HG03571 (cell line): ENCODE results near the gene KCNH1.

ENCODE experiments used
- ATAC-seq: cut with Tn5 transposase; IDR thresholded peaks from one replicate; pipeline ENCODE4 v1.9.1; 2021; ENCODE audit not compliant: unreplicated experiment

Gene KCNH1

DNA sequence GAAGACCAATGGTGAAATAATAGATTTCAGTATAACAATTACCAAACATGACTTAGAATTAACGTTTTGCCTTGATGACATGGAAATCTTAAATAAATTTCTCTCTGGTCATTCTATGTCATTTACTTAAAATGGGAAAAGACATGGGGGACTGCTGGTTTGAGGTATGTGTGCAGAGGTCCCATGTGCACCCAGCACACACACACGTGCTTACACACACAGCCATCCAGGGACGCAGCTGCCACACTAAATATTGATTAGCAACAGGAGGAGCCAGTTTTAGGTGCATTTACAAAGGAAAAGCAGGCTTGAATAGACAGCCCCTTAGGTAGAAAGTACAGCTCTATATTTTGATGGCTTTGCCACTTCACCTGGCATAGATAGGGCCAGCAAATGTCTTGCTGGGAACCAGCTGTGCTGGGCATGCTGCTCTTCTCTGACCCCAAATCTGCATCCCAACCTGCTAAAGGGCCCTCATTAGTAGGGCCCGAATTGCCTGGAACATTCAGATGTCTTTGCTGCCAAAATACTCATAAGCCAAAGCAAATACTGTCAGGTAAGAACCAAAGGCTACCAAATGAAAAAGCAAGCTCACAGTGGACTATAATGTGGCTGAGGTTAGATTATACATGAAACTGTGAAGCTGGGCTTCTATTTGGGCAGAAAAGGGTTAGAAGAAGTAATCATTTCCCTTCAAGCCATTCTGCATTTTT, 405.4 kb downstream of the KCNH1 start:
- no peak for ATAC-seq

DNA sequence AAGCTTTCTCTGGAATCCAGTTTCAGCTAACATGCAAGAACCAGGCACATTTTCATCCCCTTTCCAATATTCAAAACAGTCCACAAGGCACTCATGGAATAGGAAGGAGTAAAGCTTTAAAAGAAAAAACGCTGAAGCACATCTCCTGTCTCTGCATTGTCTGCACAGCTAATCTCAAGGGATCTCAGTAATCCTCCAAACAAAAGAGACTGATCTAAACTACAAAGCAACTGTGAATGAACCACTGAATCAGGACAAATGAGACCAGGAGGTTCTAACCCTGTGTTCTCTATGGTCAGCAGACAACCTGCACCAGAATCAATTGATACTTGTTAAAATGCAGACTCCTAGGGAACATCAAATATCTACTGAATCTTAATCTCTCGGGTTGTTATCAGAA, 406.2 kb downstream of the KCNH1 start:
- no peak for ATAC-seq

DNA sequence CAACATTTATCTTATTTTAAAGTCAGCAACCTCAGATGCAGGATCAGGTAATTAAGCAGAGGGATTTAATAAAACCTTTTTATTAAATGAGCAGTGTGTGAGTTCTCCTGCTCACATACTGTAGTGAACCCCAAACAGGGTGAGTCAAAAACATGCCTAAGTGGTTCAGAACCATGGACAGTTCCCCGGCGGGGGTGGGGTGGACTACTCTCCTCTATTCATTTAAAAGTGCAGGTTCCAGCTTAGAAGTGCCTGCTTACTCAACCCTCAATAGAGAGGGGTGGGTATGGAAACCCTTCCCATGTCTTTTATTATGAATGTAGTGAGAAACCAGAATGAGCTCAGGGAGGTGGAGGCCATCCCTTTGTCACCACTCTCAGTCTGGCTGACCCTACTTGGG, 407.3 kb downstream of the KCNH1 start:
- no peak for ATAC-seq

DNA sequence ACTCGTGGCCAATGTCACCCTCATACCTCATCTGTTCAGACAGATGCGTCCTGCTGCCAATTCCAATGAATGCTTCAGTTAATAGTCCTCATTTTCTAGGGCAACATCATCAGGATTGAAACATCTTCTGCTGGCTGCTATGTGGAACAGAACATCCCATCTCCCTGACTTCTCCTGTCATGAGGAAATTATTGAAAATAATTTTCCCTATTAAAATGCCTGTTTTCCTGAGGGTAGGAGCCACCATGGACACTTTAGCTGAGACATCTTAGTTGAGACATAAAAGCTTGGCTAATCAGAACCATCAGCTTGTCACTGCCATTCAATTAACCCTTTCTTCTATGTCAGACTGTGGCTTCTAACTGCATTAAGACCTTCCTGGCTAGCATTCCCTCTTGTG, 409.2 kb downstream of the KCNH1 start:
- no peak for ATAC-seq

DNA sequence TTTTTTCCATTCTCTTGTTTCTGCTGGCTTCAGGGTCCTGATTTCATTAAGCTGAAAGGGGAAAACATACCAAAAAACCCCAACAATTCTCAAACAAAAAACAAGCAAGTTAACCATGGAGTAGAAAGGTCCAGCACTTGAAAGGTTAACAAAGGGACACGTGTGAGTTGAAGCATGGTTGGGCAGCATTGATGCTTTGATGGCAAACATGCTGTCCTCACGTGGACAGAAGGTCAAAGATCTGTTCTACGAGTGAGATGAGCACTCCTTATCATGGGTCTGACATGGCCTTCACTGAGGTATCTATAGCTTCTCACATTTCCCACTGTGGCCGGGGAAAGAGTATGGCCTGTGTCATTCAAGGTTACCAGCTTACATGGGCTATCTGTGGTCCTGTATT, 410.3 kb downstream of the KCNH1 start:
- ATAC-seq, result no peak

DNA sequence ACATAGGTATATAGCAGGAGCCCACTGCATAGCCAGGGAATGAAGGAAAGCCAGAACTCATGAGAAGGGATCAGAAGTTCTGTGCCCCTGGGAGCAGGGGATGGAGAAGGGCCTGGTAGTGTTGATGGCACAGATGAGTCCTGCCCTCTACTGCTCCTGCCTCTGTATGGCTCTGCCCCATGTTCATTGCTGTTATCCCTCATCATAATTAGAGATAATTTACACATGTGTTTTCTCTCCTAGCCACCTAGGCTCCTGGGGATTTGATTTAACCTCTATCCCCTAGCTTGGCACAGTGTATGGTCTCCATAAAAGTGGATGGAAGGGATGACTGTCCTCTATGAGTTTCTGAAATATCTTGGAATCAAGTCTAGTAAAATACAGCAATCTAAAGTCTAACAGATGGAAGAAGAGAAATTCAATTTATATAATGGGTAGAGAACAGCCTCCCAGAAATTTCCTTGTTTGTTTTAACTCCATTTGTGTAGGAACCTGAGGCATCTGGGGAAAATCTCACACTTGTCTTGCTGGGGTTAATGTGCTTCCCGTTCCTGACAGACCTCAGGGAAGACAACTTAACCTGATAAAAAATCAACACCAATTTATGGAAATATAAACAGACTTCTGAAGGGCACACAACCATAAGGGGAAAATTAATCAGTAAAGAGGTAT, 411.4 kb downstream of the KCNH1 start:
- ATAC-seq, result no peak

DNA sequence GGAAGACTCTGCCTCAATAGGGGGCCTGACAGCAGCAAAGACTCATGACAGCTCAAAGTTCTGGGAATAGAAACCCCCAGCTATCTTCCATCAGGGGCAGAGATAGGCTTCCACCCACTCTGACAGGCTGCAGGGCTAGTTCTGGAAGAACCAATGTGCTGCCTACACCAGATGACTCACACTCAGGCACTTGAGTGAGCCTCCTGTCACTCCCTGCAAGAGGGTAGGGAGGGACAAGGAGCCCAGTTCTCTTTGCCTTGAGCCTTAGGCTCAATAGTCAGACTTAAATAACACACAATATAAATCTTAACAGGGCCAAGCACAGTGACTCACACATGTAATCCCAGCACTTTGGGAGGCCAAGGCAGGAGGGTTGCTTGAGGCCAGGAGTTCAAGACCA, 418.9 kb downstream of the KCNH1 start:
- no peak for ATAC-seq

DNA sequence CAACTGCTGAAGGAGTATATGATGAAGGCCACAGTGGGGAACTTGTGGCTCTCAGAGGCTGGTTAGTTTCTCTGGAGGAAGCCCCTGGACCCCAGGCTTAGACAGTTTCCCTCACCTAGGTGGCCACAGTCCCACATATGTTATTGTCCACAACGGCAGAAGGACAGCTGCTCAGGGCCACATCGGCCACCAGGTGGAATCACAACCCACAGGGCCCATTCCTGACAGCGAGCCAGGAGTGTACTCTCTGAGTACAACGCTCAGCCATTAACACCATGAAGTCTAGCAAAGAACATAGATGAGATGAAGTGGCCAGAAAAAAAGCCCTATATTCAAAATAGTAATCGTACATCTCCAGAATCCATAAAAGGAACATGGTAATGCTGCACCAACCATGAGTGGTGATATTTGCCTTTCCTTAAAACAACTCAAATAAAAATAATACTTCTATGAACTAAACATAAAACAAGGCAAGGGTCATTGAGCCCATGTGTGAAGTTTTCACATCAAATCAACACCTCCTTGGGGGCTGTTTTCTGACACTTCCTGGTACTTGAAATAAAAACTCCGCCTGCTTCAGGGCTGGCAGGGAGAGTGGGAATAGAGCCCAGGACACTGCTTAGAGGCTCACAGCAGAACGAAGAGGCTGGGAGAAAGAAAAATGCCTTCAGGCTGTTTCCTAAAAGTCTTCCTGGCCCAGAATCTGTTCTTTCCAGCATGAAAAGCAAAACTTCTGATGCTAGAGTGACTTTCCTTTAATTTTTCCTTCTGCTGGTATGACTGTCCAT, 421.9 kb downstream of the KCNH1 start:
- ATAC-seq, result no peak

DNA sequence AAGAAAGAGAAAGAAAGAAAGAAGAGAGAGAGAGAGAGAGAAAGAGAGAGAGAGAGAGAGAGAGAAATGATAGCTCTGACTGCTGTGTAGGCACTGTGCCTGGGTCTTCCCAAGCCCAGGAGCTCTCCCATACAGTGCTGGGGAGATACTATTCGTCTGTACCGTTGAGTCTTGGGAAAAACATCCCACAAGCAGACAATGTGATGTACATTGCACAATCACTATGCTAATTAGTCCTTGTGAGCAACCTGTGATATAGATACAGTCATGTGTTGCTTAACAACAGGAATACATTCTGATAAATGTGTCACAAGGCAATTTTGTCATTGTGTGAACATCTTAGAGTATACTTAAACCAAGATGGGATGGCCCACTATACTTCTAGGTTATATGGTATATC, 424.2 kb downstream of the KCNH1 start:
- ATAC-seq, result no peak

DNA sequence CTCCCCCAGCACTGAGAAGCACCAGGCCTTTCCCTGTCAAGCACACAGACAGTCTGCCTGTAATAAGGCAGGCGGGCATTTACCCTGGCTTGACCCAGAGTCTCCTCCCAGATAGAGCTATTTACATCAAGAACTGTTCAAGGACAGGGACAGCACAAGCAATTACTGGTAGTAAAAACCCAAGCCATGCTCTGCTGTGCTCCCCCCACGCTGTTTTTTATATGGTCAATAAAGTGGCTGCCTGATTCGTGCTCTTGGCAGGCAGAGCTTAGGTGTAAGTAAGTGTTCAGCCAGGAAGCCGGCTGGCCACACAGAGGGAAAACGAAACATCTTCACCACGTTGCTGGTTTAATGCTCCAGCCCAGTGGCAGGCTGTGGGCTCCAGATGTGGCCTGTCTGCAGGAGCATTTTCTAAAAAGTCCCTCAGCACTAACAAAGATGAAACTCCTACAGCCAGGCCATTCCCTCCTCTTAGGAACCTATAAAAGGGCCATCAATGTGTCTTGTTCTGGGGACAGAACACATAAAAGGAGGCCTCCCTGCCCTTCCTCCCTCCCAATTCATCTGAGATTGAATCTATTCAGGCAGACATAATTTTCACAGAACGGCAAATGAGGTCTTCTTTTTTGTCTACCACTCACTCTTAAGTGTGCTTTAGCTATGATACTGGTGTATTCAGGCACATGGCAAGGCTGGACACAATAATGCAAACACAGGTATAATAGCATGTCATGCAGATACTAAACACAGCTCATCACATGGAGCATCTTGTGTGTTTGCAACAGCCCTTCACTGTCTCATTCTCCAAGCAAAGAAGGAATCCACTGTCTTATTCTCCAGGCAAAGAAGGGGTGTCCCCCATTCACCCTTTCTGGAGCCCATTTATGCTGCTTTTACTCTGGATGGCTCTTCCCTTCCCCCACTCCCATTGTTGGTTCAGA, 426.4 kb downstream of the KCNH1 start:
- no peak for ATAC-seq

DNA sequence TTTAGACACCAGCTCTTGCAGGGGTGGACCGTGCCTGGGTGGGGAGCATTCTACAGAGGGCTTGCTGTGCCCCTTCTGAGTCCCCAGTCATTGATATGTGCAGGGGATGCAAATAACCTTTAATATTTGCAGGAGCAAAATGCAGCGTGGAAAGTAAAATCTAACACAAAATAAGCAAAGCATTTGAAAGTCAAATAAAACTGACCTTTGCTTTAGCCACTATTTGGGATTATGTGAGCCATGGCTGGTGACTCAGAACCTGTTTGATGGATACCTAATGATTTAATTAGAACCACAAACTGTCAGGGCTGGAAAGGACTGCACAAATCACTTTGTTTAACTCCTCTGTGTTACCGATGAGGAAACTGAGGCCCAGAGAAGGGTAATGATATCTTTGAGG, 427.7 kb downstream of the KCNH1 start:
- no peak for ATAC-seq

DNA sequence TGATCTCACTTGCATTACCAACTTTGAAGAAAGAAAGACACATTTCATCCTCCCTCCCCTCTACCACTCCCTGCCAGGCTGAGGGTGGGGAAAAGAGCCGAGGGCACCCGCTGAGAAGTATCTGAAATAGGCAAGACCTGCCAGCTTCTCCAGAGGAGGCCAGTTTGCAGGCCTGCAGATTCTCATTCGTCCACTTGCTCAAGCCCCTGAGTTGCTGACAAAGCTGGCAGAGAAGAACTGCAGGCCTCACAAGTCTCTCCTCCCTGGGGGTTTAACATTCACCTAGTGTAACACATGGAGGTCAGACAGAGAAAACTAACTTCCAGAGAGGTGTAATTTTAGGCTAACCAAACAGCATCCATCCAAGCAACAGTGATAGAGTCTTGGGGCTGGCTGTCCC, 428.9 kb downstream of the KCNH1 start:
- no peak for ATAC-seq

DNA sequence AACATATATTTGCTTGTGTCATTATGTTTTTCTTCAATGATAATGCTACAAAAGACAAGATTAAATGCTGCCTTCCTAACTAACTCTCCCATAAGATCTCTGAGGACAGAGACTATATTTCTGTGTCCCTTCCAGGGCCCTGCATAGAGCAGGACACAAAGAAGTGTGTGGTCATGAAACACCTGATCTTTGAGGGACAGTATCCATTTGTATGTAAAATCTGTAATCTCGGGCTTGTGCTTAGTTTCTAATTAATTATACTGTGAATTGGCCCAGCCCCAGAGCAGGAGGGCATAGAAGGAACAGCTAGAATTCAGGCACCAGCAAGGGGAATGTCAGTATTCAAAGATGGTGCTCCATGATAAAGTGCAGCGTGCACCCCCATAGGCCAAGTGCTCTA, 430.4 kb downstream of the KCNH1 start:
- ATAC-seq, result no peak

DNA sequence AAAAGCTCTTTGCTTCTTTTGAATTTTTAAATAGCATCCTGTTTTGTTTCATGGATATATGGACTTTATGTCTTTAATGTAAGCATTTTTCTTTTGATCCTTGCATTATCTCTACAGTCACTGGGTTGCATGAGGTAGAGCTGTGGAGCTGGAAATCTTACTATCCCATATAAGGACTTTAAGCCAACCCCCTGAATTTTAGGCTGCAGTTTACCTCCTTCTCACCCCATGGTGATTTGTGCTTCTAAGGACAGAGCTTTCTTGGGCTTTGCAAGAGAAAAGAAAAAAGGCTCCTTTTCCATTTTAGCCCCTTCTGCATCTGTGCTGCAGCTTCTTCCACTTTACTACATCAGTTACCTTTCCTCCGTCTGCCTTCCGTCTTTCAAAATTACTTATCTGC, 431.4 kb downstream of the KCNH1 start:
- no peak for ATAC-seq

DNA sequence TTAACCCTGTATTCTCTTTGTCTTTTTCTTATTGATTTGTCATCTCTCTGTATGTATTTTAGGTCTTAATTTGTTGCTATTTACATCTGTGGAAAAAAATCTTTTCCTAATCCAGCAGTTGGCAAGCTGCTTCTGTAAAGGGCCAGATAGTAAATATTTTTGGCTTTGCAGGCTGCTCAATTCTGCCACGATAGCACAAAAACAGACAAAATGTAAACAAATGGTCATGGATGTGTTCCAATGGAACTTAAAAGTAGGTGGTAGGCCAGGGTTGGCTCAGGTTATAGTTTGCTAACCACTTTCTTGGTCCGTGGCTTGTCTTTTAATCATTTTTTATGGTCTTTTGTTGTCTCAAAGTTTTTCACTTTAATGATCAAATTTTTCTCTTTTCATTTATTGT, 433.4 kb downstream of the KCNH1 start:
- no peak for ATAC-seq

DNA sequence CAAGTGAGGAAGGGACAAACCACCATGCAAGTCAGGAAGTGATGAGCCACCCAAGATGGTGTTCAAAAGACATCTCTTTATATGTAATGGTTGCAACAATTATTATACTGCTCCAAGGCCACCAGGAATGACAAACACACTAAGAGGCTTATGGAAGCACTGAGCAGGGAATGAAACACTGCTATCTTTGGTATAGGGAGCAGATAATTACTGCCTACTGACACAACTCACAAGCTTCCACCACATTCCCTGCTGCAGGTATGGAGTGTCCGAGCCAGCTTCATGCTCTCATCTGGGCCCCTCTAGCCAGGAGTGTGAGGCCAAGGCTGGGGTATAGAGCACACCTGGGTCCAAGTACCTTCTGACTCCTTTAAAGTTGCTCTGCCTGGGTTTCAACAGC, 433.9 kb downstream of the KCNH1 start:
- no peak for ATAC-seq

DNA sequence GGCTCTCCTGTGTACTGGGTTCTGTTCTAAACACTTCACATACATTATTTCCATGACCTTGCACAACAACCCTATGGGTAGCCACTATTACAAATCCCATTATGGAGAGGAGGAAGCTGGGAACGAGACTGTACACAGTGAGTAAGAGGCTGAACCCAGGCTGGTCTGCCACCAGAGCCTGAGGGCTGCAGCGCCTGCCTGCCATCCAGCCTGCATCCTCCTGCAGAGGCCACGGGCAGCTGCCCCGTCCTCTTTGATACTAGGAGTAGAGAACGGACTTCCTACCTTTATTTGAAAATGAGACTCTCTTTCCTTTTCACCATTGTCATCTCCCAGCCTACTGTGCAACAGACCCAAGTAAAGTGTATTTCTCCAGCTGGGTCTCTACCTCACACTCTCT, 435.3 kb downstream of the KCNH1 start:
- no peak for ATAC-seq

DNA sequence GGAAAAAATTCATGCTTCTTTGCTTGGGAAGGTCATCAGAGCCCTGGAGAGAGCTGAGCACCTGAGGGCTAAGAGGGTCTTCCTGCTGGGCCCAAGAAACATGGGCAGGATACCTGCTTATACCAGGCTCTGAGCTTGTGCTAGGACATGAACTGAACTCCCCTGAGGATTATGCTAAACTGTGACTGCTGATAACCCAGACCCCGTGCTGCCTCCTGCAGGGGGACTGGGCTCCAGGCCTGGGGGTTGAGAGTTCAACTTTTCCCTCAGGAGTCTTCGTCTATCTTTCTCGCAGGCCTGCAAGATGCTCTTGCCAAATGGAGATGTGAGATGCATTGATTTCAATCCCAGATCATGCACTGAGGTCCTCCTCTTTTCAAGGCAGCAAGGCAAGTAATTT, 436.8 kb downstream of the KCNH1 start:
- no peak for ATAC-seq

DNA sequence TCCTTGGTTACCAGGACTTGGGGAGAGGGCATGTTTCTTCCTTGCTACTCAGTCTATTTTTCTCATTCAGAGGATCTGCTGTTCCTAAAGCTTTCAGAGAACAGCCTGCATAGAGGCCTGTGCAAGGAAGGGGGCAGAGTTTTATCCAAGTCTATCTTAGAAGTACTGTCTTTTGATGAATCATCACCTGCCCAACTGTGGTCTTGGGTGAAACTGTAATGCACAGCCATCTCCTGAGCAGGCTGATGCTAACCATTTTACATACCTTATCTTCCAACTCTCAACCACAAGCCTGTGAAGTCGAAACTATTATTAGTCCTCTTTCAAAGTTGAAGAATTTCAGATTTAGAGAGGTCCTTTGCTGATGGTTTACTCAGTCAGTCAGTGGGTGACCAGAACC, 437.2 kb downstream of the KCNH1 start:
- peak; percentile 89 for ATAC-seq

DNA sequence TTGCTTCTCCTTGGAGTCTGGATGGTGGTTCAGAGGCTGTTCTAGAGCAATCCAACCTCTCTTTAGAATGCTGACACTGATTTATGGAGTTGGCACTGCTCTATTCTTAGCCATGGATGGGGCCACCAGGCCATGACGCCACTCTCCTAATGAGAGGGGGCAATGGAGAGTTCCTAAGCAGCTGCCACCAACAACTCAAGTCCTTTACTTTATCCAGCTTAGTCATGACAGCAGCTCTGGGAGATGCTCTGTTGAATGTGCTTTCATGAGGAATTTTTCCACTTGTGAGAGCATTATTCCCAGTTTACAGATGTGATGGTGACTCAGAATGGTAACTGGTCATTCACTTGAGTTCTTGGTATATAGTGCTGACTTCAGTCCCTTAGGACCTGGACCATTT, 438.9 kb downstream of the KCNH1 start:
- ATAC-seq, result no peak

DNA sequence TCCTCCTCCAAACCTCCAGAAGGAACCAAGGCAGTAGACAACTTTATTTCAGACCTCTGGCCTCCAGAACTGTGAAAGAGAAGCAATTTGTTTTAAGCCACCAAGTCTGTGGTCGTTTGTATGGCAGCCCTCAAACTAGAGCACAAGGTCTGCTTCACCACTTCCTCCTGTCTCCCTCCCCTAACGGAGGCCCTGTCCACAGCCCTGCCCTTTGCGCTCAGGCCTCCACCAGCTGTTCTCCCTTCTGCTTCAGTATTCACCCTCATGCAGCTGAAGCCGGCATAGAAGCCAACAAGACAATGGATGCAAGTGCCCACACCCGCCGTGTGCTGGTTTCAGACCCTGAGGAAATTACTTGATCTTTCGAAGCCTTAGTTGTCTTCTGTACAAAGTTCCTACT, 441.2 kb downstream of the KCNH1 start:
- ATAC-seq, result peak; percentile 47
